NCI-H2196 treated with DMSO at 0.1 percent for 48 hours (cell line): ENCODE measurements around the gene SPTBN5.

Source experiments
- DNase-seq: peaks from one replicate; lab custom pipeline; 2025; ENCODE audit not compliant: unreplicated experiment; lab: John Stamatoyannopoulos, UW

Gene SPTBN5

DNA sequence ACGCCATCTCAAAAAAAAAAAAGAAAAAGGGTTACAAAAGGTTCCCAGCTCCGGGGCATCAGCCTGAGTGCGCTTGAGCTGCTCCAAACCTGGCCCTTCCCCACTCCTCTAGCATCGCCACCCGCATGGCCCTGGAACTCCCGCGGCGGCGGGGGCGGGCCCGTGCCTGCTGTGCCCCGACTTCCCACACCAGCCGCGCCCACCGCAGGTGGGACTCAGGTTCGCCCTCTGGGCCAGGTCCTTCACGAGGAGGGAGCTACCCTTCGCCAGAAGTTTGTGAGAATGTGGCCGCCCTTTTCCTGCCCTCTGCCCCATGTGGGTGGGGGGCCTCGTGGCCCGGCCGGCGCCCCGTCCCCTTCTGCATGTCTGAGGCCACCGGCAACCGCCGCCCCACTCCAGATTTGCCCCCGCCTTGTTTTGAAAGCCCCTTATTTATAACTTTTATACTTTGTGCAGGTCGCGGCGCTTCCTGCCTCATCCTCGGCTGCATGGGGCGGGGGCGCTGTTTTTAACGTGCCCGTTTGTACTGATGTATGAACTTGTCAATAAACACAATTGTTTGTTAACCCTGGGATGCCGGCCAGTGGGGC, 66.5 kb downstream of the SPTBN5 start:
- DNase-seq = no peak

GRCh38 chr15:41825572-41826535, 68.0 kb downstream of the SPTBN5 start:
- no peak for DNase-seq

- no peak for DNase-seq
Observed at GRCh38 chr15:41825145-41825544, 68.7 kb downstream of the SPTBN5 start.

DNA sequence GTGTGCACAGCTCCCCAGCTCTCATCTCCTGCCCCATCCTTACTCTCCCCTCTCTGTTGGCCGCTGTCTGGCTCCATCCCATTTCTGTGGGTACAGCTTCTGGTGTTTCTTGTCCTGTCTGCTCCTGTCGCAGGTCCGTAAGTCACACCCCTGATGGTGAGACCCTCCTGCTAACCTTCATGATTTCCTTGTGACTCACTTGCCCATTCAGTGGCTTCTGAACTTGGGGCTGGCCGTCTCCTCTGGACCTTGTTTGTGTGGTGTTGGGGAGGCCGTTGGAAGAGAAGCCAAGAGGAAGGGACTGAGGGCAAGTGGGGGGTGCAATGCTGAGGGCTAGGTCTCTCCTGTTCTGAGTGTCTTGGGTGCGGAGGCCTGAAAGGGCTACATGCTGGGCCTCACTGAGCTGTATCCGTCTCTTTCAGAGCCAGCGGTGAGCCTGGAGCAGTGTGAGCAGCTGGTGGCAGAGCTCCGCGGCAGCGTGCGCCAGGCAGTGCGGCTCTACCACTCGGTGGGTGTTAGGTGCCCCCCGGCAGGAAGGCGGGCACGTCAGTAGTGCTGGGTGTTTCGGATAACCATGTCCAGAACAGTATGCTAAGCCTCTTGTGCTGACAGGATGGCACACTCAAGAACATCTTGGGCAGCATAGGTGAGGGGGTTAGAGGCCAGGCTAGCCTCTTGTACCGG, 69.6 kb downstream of the SPTBN5 start:
- no peak for DNase-seq

GRCh38 chr15:41823502-41823901, 70.4 kb downstream of the SPTBN5 start:
- no peak for DNase-seq

GRCh38 chr15:41822957-41823356, 70.9 kb downstream of the SPTBN5 start:
- no peak for DNase-seq

- no peak for DNase-seq
Observed at GRCh38 chr15:41822471-41822870, 71.4 kb downstream of the SPTBN5 start.

- no peak for DNase-seq
Observed at GRCh38 chr15:41821831-41822230, 72.0 kb downstream of the SPTBN5 start.

GRCh38 chr15:41820791-41821423, 72.9 kb downstream of the SPTBN5 start:
- no peak for DNase-seq

- DNase-seq = no peak
Observed at GRCh38 chr15:41819455-41820050, 74.3 kb downstream of the SPTBN5 start.

GRCh38 chr15:41817781-41818180, 76.1 kb downstream of the SPTBN5 start:
- no peak for DNase-seq

- no peak for DNase-seq
Observed at GRCh38 chr15:41817327-41817726, 76.5 kb downstream of the SPTBN5 start.

GRCh38 chr15:41816788-41817187, 77.1 kb downstream of the SPTBN5 start:
- no peak for DNase-seq

DNA sequence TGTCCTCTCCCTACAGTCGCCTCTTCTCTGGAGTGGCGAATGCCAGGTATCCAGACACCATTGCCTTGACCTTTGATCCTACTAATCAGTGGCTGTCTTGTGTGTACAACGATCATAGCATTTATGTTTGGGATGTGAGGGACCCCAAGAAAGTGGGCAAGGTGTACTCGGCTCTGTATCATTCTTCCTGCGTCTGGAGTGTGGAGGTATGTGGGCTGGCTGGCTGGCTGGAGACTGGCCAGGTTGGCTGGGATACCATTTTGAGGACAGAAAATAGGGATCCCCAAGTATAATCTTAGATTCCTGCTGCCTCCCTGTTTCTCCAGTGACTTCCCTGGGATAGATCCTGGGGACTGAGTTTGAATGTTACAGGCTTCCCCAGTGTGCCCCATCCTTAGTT, 79.3 kb downstream of the SPTBN5 start:
- no peak for DNase-seq

- DNase-seq = no peak
Observed at GRCh38 chr15:41813426-41813825, 80.4 kb downstream of the SPTBN5 start.

DNA sequence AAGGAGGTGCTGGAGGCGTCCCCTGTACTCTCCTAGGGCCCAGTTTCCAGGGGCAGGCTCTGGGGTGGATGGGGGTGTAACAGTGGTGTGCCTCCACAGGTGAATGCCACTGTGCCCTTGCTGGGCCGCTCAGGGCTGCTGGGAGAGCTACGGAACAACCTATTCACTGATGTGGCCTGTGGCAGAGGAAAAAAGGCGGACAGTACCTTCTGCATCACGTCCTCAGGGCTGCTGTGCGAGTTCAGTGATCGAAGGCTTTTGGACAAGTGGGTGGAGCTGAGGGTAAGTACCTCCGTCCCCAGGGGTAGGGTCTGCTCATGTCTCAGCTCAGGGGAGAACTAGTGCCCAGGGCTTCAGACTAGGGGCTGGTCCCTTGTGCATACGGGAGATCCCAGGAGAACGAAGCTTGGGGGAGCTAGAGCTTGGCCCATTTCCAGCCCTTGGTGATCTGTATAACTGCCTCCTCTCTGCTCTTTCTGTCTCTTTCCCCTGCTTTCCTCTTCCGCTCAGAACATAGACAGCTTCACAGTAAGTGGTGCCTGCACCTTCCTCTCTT, 81.0 kb downstream of the SPTBN5 start:
- DNase-seq = no peak

- no peak for DNase-seq
Observed at GRCh38 chr15:41811432-41812195, 82.2 kb downstream of the SPTBN5 start.

- DNase-seq = no peak
Observed at GRCh38 chr15:41810651-41811431, 83.0 kb downstream of the SPTBN5 start.

- DNase-seq = no peak
Observed at GRCh38 chr15:41809526-41810220, 84.2 kb downstream of the SPTBN5 start.
